Inferior parietal cortex (tissue), 1 donor: Measurements from ENCODE around the gene SPSB3.
"Not testable (repeated sequence)": the region's sequence is repeated elsewhere in the genome, so short reads cannot be mapped to it uniquely, and the experiment has no call there.

Source experiments
- DNase-seq: peaks from one replicate; pipeline ENCODE4 v3.0.0-alpha.2; 2016; ENCODE audit errors: extremely low spot score

SPSB3 gene

DNA sequence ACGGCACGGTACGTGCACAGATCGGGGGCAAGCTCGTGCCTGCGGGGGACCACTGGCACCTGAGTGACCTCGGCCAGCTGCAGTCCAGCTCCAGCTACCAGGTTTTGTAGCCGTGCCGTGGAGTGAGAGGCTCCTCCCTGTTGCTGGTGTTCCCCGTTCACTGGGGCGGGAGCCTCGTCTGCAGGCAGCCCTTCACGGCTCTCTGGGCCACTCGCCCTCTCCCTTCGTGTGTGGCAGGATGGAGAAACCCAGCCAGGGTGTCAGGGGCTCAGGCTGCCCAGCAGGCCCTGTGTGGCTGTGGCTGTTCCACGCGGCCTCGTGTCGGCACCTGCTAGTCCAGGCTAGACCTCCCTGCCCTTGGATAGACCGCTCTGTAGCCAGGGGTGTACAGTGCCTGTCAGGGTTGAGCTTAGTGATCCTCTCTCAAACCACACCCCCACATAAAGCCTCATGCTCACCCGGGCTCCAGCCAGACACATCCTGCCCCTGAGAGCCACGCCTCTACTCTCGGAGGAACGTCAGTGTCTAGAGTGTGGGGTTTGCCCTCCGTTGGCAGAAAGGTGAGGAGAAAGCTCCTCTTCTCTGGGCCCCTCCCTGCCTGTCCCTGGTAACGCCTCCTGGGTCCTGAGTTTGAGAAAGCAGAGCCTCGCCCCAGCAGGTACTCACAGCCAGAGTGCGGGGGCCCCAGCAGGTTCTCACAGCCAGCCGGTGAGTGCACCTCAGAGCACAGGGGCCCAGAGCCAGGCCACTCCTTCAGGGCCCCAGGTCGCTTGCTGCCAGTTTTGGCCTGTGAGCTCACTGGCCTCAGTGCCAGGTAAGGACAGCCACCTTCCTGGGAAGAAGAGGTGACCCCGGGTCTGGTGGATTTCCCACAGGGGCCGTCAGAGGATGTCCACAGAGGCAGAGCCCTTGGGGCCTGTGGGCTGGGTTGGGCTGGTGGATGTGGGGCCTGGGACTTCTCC lies 38.7 kb downstream of the SPSB3 start:
- no peak for DNase-seq

DNA sequence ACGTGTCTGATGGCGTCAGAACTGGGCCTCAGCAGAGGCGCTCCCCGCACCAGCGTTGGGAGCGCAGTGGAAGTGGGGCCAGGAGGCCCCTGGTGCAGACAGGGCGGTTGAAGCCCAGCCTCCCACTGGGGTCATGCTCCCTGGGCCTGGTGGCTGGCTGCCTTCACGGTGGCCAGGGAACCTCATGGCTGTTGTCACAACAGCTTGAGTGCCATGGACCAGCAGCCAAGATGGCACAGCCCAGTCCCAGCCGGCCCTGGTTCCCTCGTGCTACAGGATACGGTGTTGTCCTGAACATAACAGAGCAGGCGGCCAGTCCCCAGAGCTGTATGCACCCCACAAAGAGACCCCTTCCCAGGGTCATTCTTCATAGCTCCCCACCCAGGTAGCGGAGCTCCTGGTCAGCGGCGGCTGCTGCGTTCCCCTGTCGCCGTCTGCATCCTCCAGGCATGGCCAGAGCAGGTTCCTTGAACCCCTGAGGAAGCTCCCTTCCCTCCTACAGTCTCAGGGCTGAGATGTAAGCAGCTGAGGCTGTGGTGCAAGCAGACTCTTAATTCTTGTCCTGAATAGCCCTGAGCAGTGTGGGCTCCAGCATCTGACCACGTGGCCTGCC lies 40.7 kb downstream of the SPSB3 start:
- DNase-seq: no peak

DNA sequence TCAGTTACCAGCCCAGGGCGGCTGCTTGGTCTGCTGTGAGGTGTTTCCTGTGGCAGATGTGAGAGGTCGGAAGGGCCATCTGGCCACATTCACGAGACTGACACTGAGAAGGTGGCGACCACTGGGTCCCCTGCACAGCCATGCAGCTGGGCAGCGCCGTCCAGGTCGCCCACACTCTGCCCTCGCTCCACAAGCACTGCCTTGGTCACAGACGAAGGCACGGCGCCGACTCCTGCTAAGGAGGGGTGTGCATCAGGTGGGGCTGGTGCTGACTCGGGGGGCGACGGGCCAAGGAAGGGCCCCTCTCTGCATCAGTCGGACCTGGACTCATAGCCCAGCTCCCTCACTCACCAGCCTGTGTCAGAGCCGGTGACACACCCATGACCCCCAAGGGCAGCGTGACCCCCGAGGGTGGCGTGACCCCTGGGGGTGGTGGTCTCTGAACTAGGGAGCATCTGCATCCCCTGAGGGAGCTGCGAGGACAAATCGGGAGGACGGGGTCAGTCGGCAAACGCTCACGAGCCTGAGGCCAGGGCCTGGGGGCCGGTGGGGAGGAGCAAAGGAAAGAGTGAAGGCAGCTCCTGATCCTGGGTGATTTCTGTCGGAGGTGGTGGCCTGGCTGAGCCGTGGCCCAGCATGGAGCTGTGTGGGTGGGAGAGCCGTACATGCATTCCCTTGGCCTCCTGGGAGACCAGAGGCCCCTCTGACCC lies 41.4 kb downstream of the SPSB3 start:
- no peak for DNase-seq

DNA sequence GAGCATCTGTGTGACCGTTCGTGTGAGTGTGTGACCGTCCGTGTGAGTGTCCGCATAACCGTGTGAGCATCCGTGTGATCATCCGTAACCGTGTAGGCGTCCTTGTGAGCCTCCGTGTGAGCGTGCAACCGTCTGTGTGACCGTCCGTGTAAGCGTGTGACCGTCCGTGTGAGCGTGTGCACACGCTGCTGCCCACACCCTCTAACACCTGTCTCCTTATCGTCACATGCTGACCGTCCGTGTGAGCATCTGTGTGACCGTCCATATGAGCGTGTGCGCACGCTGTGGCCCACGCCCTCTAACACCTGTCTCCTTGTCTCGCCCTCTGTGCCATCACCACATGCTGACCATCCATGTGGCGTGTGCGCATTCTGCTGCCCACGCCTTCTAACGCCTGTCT lies 42.1 kb downstream of the SPSB3 start:
- DNase-seq: no peak

DNA sequence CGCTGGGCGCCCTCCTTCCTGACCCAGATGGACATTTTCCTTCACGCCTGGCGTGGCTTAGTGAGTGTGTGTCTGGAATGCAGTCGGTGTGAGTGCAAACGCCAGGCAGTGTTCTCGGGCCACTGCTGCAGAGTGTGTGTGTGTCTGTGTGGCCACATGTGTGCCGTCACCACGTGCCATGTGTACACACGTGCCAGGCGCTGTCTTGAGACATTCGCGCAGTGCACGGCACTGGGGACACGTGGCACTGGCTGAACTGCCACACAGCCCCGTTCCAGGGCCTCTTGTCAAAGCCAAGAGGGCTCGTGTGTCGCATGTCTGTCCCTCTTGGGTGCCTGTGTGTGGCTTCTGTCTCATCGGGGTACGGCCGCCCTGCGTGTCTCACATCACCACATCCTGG lies 47.6 kb downstream of the SPSB3 start:
- no peak for DNase-seq

- DNase-seq: no peak
Observed at GRCh38 chr16:1734123-1734522, 48.2 kb downstream of the SPSB3 start.

- DNase-seq: not testable (repeated sequence)
Observed at GRCh38 chr16:1732551-1732987, 49.8 kb downstream of the SPSB3 start.

- DNase-seq: no peak
Observed at GRCh38 chr16:1732071-1732470, 50.3 kb downstream of the SPSB3 start.

DNA sequence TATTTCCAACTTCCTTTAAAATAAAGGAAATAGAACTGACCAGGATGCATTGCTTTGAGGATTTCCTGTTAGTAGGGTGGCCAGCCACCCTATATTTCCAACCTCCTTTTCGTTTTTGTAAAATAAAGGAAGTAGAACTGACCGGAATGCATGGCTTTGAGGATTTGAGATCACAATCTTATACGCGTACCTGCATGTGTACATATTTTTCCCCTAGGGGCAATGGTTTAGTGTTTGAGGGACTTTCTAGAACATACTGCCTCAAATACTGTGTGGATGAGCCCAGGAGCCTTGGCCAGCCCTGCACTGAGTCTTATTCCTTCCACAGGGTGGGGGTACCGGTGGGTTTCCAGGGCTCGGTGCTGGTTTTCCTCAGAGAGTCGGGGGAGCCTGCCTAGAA lies 50.8 kb downstream of the SPSB3 start:
- no peak for DNase-seq

DNA sequence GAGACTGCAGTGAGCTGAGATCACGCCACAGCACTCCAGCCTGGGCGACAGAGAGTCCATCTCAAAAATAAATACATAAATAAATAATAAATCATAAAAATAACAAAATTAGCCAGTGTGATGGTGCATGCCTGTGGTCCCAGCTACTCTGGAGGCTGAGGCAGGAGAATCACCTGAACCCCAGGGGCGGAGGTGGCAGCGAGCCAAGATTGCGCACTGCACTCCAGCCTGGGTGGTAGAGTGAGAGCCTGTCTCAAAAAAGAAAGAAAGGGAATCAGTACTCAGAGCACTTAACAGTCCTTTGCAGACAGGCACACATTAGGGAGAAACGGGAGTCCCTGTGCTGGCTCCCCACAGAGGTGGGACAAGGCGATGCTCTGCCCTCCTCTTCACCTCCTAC lies 51.3 kb downstream of the SPSB3 start:
- DNase-seq: no peak

- no peak for DNase-seq
Observed at GRCh38 chr16:1729445-1729844, 52.9 kb downstream of the SPSB3 start.

GRCh38 chr16:1729026-1729425 lies 53.3 kb downstream of the SPSB3 start:
- no peak for DNase-seq

GRCh38 chr16:1727651-1728624 lies 54.4 kb downstream of the SPSB3 start:
- no peak for DNase-seq
